ENCODE measurements around the gene MTG2.
A peak's percentile ranks its signal among the peaks of the same experiment; 100 is the strongest.

Gene MTG2, protein sequence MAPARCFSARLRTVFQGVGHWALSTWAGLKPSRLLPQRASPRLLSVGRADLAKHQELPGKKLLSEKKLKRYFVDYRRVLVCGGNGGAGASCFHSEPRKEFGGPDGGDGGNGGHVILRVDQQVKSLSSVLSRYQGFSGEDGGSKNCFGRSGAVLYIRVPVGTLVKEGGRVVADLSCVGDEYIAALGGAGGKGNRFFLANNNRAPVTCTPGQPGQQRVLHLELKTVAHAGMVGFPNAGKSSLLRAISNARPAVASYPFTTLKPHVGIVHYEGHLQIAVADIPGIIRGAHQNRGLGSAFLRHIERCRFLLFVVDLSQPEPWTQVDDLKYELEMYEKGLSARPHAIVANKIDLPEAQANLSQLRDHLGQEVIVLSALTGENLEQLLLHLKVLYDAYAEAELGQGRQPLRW

DNA sequence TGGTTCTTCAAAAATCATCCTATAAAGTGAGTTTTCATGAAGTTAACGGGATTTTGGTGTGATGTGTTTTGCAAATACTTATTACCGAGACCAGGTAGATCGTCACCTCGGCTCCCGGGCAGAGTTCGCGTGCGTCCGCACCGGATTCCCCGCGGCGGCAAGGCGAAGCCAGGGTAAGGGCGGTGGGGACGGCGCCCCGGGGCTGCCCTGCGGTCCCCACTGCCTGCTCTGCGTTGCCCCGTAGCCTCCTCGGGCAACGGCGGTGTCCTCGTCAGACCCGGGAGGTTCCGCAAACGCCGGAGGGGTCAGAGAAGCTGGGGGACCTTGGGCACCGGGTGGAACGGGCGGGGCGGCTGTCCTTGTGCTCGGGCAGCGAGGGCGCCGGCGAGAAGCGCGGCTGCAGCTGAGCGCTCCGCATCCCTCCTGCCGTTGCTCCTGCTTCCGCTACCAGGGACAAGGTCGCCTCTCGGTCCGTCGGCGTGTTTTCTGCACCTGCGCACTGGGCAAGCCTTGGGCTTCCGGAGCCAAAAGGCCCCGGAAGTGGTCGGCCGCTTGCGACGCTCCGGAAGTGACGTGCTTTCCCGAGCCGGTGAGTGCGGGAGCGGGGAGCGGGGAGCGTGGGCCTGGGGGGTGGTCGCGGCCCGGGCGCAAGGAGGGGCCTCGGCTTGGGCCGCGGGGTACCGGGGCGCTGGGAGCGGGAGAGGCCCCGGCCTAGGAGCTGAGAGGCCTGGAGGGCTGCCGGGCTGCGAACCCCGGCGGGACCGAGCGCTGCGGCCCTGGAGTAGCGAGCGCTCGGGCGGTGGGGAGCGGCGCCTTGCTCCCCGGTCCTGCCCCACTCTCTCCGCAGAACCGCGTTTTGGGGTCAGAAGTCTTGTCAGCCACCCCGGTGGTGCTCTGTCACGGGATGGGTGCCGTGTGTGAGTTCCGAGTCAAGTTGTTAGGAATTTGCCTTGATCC lies at the start of gene MTG2:
Gene MTG2 (plus strand): TSS at position 560 of the 957 bp plus-strand sequence. CDS start 10,393 bp downstream, outside the sequence.
- DNase-seq = peak; percentile 93 to 95

DNA sequence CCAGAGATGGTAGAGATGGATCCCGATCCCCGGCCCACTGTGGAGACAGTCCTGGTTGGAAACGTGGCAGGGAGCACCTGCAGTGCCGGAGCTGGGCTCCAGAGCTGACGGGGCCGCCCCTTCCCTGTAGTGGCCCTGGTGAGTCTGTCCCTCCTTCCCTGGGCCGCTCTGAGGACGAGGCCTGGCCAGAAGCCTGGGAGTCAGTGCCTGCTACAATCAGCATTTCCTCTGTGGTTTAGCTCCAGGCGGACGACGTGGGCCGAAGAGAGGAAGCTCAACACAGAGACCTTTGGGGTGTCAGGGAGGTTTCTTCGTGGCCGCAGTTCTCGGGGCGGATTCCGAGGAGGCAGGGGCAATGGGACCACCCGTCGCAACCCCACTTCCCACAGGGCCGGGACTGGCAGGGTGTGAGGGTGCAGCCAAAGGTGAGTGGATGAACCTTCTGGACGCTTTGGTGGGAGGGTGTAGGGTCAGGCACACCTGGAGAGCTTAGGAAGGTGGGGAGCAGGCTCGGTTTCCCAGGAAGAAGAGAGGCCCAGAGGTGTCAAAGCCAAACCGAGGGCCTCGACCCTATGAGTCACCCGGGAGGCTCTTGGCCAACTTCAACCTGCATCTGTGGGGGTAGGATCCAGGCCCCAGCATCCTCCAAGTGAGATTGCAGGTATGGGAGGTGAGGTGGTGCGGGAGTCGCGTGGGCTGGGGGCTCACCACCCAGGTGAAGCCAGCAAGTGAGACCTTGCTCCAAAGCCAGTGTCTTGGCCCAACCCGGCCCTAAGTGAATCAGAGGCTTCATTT lies 49.6 kb upstream of the MTG2 start:
- no peak for DNase-seq

DNA sequence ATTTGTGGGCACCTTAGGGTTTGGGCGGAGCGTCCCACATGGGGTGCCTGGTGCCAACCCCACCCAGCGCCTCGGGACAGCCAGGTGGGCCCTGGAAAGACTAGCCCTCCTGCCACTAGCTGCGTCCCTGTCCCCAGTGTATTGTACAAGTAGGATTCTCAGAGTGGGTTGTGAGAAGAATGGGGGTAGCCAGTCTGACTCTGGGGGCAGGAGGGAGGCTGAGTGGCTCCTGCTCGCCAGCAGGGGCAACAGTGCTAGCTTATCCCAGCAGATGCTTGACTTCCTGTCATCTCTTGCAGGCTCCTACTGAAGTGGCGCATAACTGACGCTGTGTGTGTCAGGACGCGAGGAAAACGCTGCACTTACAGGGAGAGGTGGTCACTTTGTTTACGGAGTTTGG lies 49.0 kb upstream of the MTG2 start:
- DNase-seq = no peak

DNA sequence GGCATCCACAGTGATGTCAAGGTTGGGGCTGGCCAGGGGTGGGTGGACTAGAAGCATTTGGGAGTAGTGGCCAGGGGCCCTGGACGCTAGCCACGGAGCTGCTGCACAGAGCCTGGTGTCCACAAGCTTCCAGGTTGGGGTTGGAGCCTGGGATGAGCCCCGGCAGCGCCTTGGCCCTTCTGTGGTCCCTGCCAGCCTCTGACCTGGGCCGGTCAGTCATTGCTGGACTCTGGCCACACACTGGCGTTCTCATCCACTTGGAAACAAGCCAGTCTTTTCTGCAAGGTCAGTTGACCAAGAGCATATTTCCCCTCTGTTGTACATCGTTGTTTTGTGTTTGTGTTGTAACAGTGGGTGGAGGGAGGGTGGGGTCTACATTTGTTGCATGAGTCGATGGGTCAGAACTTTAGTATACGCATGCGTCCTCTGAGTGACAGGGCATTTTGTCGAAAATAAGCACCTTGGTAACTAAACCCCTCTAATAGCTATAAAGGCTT lies 48.0 kb upstream of the MTG2 start:
- no peak for DNase-seq

DNA sequence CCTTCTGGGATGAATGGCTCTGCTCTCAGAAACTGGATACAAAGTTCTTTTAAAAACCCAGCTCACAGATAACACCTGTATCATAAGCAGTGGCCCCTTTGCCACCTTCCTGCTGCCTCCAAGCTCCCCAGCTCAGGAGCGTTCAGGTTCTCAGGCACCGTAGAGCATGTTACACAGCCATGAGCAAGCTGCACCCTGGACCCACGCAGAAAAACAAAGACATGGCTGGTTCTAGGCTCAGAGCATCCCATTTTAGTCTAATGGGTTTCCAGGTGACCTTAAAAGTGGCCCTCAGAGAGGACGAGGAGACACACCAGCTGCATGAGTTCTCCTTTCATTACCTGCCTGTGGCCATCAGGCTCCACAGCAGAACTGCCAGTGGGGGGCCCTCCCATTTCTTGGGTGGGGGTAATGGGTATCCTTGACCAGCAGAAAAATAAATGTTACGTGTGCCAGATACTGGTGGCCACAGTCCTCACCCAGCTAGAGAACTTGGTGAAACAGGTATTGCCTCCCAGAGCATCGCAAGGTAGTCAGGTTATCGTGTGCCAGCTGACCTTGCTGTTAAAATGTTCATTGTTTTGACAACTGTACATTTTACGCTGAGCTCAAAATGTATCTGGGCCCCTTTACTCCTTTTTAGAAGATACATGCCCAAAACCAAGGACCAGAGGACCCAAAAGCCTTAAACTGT lies 47.1 kb upstream of the MTG2 start:
- DNase-seq = no peak

DNA sequence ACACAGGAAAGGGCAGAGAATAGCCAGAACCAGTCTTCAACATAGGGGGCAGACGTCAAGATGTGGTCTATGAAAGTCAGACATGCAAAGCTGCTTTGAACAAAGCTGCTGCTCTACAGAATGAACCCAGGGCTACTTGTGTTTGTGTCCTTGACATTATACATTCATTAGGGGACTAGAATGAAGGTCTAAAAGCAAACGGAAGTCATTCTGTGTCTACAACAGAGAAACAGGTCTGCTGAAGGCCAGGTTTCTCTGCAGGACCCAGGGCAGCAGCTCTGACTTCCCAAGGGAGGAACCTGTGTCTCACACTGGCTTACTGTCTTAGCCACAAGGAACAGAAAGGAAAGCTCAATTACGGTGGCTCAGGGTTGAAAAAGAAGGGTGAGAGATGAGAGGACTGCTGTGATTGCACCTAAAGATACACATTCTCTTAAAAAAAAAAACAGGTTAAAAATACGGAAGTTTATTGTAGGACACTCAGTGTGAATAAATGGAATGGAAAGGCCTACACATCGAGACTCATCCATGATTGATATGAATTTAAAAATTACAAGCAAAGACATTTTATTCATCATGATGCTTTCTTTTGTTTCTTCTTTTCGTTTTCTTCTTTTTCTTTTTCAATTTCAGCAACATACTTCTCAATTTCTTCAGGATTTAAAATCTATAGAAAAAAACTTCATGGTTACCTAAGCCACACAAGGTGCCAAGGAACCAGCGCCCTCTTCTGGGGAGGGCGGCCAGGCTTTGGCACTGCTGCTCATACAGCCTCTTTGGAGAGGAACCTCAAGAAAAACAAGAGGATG lies 46.3 kb upstream of the MTG2 start:
- peak; percentile 62 to 68 for DNase-seq

DNA sequence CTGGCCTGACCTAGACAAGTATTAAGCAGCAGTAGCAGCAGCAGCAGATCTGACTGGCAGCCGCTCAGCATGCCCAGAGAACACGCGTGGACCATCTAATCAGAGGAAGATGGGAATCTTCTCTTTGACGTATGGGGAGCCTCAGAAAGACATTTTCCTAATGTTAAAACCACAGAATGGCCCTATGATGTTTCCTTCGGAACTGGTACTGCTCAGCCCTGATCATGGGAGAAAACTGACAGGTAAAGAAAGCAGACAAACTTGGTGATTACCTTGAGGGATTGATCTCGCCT lies 45.8 kb upstream of the MTG2 start:
- DNase-seq = no peak

DNA sequence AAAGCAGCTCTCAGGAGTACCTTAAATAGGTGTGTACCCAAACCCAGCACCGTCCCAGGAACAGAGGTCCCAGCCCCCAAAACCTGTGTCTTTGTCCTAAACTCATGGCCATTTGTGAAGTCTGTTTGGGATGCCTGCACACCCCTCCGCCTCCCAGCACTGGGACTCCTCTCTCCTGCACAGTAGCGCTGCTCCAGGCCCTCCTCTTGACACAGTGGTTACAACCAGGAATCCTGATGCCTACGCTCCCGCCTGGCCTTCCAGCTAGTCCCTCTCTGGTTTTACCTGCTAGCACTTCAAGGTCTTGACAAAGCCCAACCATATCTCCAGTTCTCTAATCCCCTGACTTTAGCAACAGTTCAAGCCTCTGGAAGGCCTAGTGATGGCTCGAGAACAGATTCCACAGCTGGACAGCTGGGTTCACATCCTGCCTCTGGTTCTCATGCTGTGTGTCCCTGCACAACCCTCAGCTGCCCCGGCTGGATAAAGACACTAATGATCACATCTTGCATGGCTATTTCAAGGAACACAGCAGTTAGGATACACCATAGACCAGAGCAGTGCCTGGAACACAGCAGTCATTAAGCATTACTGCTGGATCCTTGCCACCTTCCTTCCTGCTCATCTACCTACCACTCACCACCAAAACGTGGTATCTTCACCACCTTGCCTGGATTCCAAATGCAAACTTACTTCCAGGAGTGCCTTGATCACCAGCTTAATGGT lies 45.2 kb upstream of the MTG2 start:
- no peak for DNase-seq

DNA sequence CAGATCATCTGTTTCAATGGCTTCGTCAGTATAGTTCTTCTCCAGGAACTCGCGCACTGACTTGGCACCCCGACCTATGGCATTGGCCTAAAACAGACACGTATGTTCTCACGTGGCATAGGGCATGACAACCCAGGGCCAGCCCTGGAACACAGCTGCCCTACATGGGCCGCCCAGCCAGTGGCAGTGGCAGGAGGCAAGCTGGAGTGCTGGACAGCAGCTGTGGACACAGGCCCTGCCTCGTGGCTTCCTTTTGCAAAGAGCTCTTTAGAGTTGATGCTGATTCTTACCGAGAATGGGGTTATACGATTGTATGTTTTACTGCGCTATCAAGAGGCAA lies 44.7 kb upstream of the MTG2 start:
- no peak for DNase-seq

DNA sequence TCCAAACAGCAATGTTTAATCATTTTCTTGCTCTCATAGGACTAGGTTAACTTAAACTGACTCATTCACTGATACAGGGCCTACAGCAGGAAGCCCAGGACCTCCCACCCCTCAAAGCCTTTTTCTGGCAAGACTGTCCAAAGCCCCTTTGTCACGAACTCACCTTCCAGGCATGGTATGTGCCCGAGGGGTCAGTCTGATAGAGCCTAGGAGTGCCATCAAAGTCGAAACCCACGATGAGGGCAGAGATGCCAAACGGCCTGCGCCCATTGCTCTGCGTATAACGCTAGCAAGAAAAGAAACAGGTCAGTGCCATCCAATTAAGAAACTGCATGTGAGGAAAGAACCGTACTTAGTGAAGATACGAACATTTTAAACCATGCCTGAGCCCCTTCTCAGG lies 43.9 kb upstream of the MTG2 start:
- no peak for DNase-seq

DNA sequence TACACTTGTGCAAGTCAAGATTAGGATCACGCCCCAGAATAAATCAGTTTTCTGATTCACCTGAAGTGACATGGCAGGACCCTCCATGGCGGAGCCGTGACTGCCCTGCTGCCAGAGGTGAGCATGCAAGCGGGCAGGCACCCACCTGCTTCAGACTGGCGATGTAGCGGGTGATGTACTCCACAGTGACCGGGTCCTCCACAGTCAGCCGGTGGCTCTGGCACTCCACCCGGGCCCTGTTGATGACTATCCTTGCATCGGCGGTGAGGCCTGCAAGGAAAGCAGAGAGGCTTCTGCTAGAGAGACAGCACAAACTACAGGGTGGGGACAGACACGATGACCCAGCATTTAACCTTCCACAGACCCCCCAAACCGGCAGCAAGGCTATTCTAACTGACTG lies 43.2 kb upstream of the MTG2 start:
- DNase-seq = no peak

DNA sequence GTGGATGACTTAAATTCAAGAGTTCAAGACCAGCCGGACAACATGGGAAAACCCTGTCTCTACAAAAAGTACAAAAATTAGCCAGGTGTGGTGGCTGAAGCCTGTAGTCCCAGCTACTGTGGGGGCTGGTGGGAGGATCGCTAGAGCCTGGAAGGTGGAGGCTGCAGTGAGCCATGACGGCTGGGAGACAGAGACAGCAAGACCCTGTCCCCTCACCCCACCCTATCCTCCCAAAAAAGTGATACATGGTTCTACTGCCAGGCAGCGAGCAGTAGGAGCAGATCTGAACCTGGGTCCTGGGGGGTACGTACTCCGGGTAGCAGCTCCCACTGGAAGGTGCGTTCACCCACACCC lies 41.8 kb upstream of the MTG2 start:
- no peak for DNase-seq

DNA sequence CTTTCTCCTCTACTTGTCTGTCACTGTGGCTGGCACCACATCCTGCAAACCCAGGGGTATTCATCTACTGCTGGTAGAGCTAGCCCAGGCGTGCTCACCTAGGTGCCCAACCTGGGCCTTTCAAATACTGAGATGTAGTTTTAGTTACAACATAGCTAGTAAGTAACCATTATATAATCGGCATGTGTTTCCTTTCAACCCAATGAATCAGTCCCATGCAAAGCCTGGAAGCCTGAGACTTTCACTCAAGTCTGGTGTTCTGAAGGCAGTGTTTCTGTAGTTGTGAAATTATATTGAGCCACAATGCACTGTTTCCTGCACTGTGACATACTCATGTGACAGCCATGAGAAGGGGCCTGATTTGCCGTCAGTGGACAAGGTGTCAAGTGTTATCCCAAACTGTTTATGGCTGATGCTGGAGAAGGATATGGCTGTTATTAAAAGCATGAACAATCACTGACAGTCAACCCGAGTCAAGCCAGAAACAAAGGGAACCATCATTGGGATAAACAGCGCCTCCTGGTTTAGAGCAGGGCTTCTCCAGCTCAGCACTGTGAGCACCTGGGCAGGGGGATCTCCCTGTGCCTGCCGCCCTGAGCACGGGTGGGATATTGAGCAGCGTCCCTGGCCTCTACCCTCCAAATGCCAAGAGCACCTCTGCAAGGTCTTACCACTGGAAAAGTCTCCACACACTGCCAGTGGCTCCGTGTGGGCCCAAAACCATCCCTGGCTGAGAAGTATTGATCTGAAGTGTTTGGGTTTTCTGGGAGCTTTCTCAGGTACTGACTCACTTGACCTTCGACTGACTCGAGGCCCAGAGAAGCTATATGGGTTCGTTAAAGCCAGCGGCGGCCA lies 41.2 kb upstream of the MTG2 start:
- peak; percentile 35 to 53 for DNase-seq

DNA sequence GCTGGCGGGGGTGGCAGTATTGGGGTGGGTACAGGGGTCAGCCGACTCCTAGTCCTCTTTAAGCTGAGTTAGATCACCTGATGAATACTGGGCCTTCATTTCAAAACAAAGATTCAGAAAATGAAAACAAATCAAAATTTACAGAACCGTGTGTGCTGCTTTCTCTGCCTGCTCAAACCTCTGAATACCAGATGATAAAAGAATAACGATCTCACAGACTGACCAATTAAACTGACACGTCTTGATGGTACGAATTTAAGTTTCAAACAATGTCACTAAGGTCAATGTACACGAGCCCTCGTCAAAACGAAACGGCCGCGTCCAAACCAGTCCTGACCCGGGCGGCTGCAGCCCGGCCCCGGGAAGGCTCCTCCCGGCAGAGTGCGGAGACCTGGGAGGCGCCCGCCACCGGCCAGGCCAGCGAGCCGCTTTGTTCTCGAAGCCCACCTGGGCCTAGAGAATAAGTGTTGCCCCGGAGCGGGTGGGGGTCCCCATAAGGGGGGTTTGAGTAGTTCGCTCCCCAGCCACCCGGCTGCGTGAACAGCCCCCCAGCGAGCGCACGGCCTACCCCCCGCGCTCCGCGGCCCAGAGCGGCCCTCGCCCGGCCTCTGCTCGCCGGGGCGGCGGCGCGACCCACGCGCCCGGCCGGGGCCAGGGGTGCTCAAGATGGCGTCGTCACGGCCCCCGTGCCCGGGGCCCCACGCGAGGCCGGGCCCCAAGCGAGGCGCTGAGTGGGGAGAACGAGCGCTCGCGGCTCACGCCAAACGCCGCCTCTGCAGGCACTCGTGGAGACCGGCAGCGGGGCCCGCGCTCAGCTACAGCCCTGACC lies 40.4 kb upstream of the MTG2 start:
- DNase-seq = peak in 1 of 2 experiments; percentile 24

DNA sequence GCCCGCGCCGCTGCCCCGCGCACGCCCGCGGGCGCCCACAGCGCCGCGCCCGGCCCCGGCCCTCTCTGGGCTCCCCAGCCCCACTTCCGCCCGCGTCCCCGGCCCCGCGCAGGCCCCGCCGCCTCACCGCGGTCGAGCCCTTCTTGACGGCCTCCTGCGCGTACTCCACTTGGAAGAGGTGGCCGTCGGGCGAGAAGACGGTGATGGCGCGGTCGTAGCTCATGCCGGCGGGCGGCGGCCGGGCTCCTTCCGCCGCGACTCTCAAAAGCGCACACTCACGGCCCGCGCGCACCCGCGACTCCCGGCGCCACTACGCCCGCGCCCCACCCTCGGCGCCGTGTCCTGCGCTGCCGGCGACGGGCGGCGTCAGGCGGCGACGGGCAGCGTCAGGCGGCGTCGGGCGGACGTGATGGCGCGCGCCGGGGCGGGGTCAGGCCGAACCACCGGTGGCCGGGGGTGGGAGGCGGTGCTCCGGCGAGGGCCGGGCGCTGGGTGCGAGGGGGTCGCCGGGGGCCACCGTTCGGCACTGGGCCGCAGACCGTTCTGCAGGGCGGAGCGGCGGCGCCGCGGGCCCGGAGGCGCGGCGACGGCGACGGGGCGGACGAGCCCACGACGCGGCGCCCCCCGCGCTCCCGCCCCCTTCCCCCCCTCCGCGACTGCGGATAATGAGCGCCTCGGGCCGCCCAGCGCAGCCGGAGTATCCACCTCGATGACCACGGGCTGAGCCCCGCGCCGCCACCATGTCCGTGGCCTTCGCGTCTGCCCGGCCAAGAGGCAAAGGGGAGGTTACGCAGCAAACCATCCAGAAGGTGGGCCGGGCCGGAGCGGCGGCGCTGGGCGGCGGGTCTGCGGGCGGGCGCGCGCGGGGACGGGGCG lies 39.5 kb upstream of the MTG2 start, which contains the start of the genes PSMA7 and SS18L1:
Gene PSMA7 (minus strand): TSS at position 314 of the 876 bp plus-strand sequence. CDS start 91 bp downstream, at position 223.
Gene SS18L1 (plus strand): TSS at position 689 of the 876 bp plus-strand sequence. CDS start 52 bp downstream, at position 741.
- DNase-seq = peak; percentile 80 to 84

DNA sequence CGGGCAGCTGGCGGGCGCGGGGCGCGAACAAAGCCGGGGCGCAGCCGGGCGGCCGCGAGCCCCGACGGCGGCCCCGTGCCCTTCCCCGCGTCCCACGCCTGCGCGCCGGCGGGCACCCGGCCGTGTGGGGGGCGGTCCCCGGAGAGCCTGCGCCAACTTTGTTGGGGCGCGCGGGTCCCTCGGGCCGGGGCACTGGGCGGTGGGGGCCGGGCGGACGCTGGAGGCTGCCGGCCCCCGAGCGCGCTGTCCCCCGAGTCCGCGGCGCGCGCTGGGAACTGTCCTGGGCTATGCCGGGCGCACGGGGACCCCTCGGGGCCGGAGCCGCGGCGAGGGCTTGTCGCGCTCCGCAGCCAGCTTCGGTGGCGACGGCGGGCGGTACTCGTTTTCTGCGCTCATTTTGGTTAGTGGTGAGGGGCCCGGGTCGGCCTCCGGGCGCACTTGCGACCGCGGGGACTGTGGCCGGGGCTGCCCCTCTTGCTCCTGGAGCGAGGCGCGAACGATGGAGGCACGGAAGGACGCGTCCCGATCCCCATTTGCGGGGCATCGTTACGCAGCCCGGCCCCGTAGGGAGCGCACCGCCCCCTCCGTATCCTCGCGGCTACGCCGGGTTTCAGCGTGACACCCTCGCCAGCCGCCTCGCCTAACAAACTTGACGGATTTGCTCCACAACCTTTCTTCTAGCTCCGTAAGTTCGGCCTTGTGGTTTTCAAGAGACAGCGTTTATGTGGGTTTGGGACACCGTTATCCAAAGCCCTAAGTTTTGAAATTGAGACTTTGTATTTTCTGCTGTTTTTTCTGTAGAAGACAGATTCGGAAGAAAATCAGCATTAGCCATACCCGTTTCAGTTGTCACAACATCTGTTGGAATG lies 38.6 kb upstream of the MTG2 start:
- DNase-seq = peak; percentile 70 to 75

DNA sequence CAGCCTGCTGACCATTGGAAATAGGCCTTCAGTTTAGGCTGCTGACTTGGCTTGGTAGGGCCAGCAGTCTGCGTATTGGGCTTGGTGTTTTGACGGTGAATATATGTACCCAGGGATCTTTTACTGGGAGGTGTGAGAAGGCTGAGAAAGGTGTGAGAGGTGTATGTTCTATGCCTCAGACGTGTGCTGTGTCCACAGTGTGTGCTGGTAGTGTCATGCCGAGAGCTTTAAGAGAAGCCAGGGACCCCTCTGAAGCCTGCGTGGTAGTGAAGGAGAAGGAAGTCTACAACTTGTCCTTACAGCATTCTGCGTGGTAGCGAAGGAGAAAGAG lies 37.2 kb upstream of the MTG2 start:
- no peak for DNase-seq

Data from activated CD4-positive, alpha-beta T cell treated with anti-CD3 and anti-CD28 coated beads, Interleukin-2, amount 50 U/mL, for 48 hours (primary cell).